MCF 10A (cell line): ENCODE data around the gene FAAP20. TPM values are rescaled to one million over a fixed set of nuclear protein-coding genes. Genes with fewer than 3 reads are reported as not detected.

Experiments
- BruUV-seq: library from RNA; stranded (reverse); fragments of 400-500 nt; replicated peaks from 2 replicates; lab custom pipeline; 2021; lab: Mats Ljungman, UMichigan
- CTCF ChIA-PET: fragments of 300-600 bp; sonication (Branson Sonifier 250); formaldehyde crosslinking; extraction: SDS; loops from one replicate; lab custom pipeline; 2021; ENCODE audit warnings: antibody characterized with exemption, inconsistent platforms; lab: Yijun Ruan, JAX
- POLR2A ChIA-PET: fragments of 300-600, 350-650 bp; sonication (Branson Sonifier 250); formaldehyde crosslinking; extraction: SDS; loops from one replicate; lab custom pipeline; 2020; ENCODE audit warnings: antibody characterized with exemption, inconsistent platforms; lab: Yijun Ruan, JAX
- DNase-seq: peaks from one replicate; pipeline ENCODE4 v3.0.0-alpha.2; 2018; ENCODE audit not compliant: unreplicated experiment
- H3K27ac Mint-ChIP-seq: one replicate; pipeline ENCODE4 v1.8.0; 2022; ENCODE audit warnings: mild to moderate bottlenecking, low read depth, mixed read lengths; ENCODE audit not compliant: unreplicated experiment
- H3K27me3 Mint-ChIP-seq: one replicate; pipeline ENCODE4 v1.8.0; 2022; ENCODE audit warnings: mixed read lengths; ENCODE audit not compliant: insufficient read depth, unreplicated experiment
- H3K36me3 Mint-ChIP-seq: one replicate; pipeline ENCODE4 v1.8.0; 2022; ENCODE audit warnings: mild to moderate bottlenecking, moderate library complexity, mixed read lengths; ENCODE audit not compliant: insufficient read depth, unreplicated experiment
- H3K4me1 Mint-ChIP-seq: one replicate; pipeline ENCODE4 v1.8.0; 2022; ENCODE audit warnings: mixed read lengths; ENCODE audit not compliant: insufficient read depth, unreplicated experiment
- H3K4me3 Mint-ChIP-seq: one replicate; pipeline ENCODE4 v1.8.0; 2022; ENCODE audit warnings: mild to moderate bottlenecking, moderate library complexity, mixed read lengths; ENCODE audit not compliant: unreplicated experiment
- H3K9me3 Mint-ChIP-seq: one replicate; pipeline ENCODE4 v1.8.0; 2022; ENCODE audit warnings: mixed read lengths; ENCODE audit not compliant: unreplicated experiment
- intact Hi-C: fragments of 100-400 bp; cut with micrococcal nuclease; formaldehyde crosslinking; loops from 2 replicates; pipeline ENCODE4 v1.14.1; 2022
- total RNA-seq: library from RNA; stranded (reverse); gene quantifications from 2 replicates; pipeline ENCODE4 v1.2.3, GENCODE V29; 2022
- TF ChIP-seq, protein P1 (sequence below): fragments of 200-600 bp; IDR thresholded peaks from one replicate; pipeline ENCODE4 v1.8.0; 2022; ENCODE audit warnings: antibody characterized with exemption, mild to moderate bottlenecking; ENCODE audit not compliant: unreplicated experiment

The FAAP20 gene
- total RNA-seq, 1 experiment from 2014 or later: 75.9 TPM

DNA sequence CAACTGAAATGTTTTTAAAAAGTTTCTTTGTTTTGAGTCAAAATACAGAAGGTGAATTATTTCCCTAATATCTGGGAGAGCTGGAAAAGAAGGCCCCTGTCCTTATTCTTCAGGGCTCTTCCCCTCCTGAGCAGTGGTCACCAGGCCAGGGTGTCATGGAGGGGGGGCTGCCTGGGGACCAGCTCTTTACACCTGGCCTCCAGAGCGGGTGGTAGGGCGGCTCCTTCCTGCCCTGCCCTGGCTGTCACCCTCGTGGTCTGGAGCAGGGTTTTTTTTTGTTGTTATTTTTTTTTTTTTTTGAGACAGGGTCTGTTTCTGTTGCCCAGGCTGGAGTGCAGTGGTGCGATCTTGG, 40.2 kb upstream of the FAAP20 start:
- TF ChIP-seq, protein P1, sequence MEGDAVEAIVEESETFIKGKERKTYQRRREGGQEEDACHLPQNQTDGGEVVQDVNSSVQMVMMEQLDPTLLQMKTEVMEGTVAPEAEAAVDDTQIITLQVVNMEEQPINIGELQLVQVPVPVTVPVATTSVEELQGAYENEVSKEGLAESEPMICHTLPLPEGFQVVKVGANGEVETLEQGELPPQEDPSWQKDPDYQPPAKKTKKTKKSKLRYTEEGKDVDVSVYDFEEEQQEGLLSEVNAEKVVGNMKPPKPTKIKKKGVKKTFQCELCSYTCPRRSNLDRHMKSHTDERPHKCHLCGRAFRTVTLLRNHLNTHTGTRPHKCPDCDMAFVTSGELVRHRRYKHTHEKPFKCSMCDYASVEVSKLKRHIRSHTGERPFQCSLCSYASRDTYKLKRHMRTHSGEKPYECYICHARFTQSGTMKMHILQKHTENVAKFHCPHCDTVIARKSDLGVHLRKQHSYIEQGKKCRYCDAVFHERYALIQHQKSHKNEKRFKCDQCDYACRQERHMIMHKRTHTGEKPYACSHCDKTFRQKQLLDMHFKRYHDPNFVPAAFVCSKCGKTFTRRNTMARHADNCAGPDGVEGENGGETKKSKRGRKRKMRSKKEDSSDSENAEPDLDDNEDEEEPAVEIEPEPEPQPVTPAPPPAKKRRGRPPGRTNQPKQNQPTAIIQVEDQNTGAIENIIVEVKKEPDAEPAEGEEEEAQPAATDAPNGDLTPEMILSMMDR: no peak
- DNase-seq: no peak
- intact Hi-C loops: loop anchor here (1.0 to 5.0 kb wide), 3 partner anchors 39 to 58 kb away; no protein-coding TSS in a partner anchor
- Mint-ChIP-seq H3K27ac (peak overlapping the region; percentile 44), H3K9me3 (no peaks in the 10 kb centered on the region), H3K4me1 (peaks cover 28% of the 10 kb centered on the region), H3K4me3 (peak overlapping the region; percentile 63), H3K36me3 (peaks cover 9% of the 10 kb centered on the region), H3K27me3 (no peaks in the 10 kb centered on the region)
- no TSS peak for BruUV-seq
- CTCF ChIA-PET: interaction anchor here (0.7 to 2.5 kb wide), 6 partner anchors 22 to 274 kb away, joined by 3 to 14 read pairs (median 6); partner anchors contain the start of gene FAAP20
- POLR2A ChIA-PET: interaction anchor here (0.6 to 3.1 kb wide), 14 partner anchors 10 to 620 kb away, joined by 3 to 17 read pairs (median 4); partner anchors contain the start of gene FAAP20

DNA sequence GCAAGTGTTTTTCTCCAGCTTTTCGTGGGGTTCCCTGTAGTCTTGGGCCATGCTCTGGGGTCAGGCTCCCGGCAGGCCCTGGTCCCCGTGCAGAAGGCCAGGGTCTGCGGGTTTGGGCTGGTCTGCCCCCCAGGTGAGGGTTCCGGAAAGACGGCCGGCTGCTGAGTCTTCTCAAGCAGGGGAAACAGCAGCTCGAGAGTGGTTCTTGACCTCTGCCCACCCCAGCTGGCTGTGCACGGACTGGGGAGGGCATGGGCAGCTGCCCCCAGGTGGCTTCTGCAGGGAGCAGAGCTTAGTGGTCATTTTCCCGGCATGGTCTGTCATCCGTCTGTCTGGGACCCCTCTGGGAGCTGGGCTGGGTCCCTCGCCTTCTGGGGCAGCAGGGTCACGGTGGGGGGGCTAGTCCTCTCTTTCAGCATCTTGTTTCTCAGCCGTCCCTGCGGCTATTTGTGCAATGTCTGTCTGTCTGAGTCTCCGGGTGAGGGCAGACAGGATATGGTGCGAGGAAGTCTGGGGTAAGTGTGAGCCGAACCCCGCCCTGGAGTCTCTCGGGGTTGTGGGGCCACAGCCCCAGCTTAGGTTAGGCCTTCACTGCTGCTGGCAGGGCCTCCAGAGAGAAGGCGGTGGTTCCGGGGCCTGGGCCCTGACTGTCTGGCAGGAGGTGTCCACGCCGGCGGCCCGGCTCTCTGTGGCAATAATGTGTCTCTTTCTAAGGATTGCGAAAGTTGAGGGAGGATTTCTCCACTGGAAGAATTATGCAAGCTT, 39.6 kb upstream of the FAAP20 start:
- H3K27me3 Mint-ChIP-seq: no peaks in the 10 kb centered on the region
- H3K27ac Mint-ChIP-seq: peak overlapping the region; percentile 44
- peaks cover 23% of the 10 kb centered on the region for H3K4me1 Mint-ChIP-seq
- H3K36me3 Mint-ChIP-seq: peaks cover 14% of the 10 kb centered on the region
- CTCF ChIA-PET: interaction anchor here (0.5 to 2.5 kb wide), 8 partner anchors 21 to 1343 kb away, joined by 3 to 14 read pairs (median 4); partner anchors contain the start of gene FAAP20
- DNase-seq: peak; percentile 98
- no peaks in the 10 kb centered on the region for H3K9me3 Mint-ChIP-seq
- peak overlapping the region; percentile 63 for H3K4me3 Mint-ChIP-seq
- intact Hi-C loops: loop anchor here (1.0 to 5.0 kb wide), 3 partner anchors 39 to 58 kb away; no protein-coding TSS in a partner anchor
- POLR2A ChIA-PET: interaction anchor here (0.6 to 3.1 kb wide), 14 partner anchors 10 to 620 kb away, joined by 3 to 17 read pairs (median 4); partner anchors contain the start of gene FAAP20
- no TSS peak for BruUV-seq
- TF ChIP-seq, protein P1: no peak

DNA sequence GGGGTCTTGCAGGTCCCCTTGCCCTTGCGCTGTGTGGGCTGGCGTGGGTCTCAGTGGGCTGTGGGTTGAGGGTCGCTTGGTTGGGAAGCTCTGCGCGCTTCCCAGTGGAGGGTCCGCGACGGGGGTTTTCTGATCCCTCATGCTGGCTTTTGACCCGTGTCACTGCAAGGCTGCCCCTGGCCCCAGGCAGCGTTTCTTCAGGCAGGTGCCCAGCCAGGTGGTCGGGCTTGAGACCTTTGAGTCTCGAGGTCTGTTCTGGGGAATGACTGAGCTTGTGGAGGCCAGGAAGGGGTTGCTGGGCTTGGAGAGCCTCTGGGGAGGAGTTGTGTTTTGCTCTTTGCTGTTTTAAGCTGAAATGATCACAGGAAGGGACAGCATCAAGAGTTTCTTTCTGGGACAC, 38.9 kb upstream of the FAAP20 start:
- no TSS peak for BruUV-seq
- CTCF ChIA-PET: interaction anchor here (0.5 to 2.5 kb wide), 5 partner anchors 21 to 1344 kb away, joined by 3 to 14 read pairs (median 7); partner anchors contain the start of gene FAAP20

More for the DNA sequence above, 38.9 kb upstream of the FAAP20 start:
- intact Hi-C loops: loop anchor here (5.0 kb wide), 2 partner anchors 44 to 59 kb away; no protein-coding TSS in a partner anchor
- no peaks in the 10 kb centered on the region for H3K27me3 Mint-ChIP-seq
- TF ChIP-seq, protein P1: no peak
- H3K27ac Mint-ChIP-seq: no peak overlapping the region
- H3K9me3 Mint-ChIP-seq: no peaks in the 10 kb centered on the region
- H3K4me3 Mint-ChIP-seq: peak overlapping the region; percentile 35
- H3K36me3 Mint-ChIP-seq: peaks cover 15% of the 10 kb centered on the region
- H3K4me1 Mint-ChIP-seq: peaks cover 22% of the 10 kb centered on the region
- POLR2A ChIA-PET: interaction anchor here (0.7 to 3.1 kb wide), 6 partner anchors 9 to 159 kb away, joined by 3 to 17 read pairs (median 7); partner anchors contain the start of gene FAAP20
- no peak for DNase-seq
